HG03135 (cell line): ENCODE data around the gene PLPPR1.
"Not testable (repeated sequence)": the region's sequence is repeated elsewhere in the genome, so short reads cannot be mapped to it uniquely, and the experiment has no call there.

Source experiments
- ATAC-seq: cut with Tn5 transposase; IDR thresholded peaks from one replicate; pipeline ENCODE4 v1.9.1; 2021; ENCODE audit warnings: mild to moderate bottlenecking, moderate library complexity; ENCODE audit not compliant: unreplicated experiment

Gene PLPPR1

DNA sequence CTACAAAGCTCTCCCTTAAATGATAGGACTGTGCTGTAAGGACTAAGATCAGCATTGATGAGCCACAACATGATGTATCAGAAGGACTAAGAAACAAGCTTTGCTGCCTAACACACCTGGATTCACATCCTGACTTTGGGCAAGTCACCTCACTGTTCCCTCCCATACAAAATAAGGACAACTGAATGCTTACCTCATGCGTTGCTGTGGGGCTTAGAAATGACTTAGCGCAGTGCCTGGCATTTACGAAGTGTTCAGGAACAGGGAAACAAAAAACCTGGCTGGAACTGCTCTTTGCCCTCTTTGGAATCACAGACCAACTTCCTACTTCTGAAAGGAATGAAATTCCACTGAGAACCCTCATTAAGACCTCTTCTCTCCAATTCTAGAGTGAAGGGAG, 242.6 kb downstream of the PLPPR1 start:
- no peak for ATAC-seq

DNA sequence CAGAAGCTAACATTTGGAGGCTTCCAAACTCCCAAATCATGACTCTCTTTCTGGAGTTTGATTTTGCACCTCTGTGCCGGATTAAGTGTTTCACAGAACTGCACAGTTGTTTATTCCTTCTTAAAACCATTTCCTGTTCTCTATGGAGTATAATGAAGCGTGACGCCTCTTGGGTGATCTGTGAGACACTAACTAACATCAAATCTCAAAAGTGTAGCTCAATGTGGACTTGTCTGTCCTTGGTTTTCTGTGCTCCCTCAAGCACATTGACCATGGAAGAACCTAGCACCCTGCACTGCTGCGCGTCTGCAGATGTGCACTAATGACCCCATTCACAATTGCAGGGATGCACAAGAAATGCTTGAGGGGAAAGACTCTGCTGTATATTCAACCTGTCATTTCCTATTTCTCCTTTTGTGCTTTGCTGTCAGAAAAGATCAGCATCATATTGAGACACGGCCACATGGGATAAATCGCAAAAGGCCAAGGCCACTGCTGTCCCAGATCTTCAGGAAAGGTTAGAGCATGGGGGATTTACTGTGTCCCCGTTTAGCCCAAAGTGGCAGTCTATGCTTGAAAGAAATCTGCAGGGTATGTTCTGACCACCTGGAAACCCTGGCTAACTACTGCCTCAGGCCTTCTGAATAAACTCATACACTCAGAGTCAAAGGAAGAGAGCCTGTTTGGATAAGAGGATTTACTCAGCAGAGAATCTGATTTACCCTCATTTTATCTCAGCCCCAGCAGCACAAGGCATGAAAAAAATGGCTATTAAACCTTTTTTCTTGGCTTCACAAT, 246.6 kb downstream of the PLPPR1 start:
- ATAC-seq: no peak

DNA sequence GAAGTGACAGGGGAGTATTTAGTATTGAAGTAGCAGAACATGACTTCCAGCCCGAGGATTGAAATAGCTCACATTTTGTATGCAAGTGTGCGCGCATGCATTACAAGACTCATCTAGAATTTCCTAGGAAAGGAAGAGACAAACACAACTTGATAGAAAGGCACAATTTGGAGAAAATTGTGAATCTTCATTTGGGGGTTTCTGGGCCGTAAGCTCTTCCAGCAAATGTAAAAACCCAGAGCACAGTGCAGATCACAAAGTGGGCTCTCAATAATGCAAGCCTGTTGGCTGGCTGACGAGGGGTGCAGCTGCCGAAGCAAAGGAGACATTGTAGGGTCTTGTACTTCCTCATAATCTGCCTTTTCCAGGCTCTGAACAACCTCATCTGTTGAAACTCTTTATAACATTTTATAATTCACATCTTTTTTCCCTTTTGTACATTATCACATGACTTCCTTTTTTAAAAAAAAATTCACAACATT, 247.3 kb downstream of the PLPPR1 start:
- ATAC-seq: no peak

DNA sequence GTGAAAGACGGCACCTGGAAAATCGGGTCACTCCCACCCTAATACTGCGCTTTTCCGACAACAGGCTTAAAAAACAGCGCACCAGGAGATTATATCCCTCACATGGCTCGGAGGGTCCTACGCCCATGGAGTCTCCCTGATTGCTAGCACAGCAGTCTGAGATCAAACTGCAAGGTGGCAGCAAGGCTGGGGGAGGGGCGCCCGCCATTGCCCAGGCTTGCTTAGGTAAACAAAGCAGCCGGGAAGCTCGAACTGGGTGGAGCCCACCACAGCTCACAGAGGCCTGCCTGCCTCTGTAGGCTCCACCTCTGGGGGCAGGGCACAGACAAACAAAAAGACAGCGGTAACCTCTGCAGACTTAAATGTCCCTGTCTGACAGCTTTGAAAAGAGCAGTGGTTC, 262.5 kb downstream of the PLPPR1 start:
- ATAC-seq: not testable (repeated sequence)

DNA sequence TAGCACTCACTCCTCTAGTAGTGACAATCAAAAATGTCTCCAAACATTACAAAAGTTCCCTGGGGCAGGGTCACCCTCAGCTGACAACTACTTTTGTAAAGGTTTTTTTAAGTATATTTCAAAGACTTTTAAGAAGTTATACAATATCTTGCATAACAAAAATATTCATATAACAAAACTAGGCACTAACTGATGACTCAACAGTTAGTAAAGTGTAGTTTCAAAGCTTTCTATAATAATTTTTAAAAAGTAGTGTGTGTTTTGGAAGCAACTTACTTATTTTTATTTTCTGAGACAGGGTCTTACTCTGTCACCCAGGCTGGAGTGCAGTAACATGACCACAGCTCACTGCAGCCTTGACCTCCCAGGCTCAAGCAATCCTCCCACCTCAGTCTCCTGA, 271.4 kb downstream of the PLPPR1 start:
- ATAC-seq: no peak

DNA sequence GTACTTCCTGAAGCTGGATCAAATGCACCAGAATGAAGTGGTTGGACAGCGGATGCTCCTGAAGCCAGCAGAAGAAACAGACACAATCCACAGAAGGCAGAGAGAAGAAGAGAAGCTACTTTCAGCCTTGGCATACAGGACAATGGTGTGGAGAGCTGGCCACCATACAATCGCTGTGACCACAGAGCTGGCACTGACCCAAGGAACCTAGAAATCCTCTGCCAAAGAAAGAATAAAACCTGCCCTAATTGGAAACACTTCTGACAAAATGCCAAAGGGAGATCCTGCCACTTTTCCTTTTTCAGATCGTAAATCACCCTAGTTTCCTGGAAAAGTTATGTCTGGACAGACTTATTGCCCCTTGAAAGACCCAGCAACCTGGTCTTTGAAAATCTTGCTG, 278.5 kb downstream of the PLPPR1 start:
- no peak for ATAC-seq

DNA sequence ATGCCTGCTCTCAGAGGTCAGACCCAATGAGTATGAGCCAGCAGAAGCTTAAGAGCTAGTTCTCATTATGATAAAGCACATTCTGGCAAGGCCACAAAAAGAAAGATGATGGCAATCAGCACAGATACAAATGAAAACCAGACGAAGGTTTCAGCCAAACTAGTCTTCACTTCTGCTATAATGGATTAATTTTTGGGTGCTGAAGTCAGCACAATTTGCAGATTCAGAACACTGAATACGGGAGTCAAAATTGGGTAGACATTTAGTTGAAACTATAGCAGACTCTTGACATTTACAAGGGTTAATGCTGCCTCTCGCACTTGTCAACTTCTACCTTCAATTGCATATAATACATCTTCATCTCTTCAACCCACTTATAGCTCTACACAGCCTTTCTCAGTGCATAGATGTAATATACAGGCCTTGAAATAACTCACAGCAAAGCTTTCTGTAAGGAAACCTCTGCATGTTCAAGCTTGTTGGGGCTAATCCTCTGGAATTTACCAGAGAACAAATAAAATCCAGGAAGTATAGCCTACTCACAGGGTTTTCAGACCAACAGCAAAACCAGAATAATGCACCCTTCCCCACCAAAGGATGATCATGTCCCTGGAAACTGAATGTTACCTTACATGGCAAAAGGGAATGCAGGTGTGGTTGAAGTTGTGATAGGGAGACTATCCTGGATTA, 279.1 kb downstream of the PLPPR1 start:
- ATAC-seq: no peak

DNA sequence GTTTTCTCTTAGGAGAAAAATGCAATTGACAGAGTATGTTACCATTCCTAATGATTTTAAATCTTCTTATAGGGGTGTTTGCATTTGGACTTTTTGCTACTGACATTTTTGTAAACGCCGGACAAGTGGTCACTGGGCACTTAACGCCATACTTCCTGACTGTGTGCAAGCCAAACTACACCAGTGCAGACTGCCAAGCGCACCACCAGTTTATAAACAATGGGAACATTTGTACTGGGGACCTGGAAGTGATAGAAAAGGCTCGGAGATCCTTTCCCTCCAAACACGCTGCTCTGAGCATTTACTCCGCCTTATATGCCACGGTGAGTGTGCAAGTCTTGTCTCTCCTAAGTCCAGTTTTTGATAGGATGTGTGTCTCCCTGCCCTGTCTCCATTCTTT, 280.6 kb downstream of the PLPPR1 start:
- ATAC-seq: no peak

DNA sequence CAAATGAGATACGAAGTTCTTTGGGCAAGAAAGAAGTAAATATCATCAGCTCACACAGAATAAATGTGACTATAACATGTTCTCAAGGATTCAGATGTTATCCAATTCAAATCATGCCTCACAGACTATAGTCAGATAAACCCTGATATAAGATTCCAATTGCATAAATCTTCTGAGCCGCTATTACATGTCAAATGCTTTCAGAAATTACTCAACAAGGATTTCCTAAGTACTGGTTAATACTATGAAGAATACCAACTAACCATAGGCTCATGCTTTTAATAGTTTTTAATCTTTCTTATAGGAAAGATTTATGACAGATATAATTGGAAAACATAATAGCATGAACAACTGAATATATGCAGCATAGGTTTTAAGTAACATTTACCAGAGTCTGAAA, 282.7 kb downstream of the PLPPR1 start:
- no peak for ATAC-seq

DNA sequence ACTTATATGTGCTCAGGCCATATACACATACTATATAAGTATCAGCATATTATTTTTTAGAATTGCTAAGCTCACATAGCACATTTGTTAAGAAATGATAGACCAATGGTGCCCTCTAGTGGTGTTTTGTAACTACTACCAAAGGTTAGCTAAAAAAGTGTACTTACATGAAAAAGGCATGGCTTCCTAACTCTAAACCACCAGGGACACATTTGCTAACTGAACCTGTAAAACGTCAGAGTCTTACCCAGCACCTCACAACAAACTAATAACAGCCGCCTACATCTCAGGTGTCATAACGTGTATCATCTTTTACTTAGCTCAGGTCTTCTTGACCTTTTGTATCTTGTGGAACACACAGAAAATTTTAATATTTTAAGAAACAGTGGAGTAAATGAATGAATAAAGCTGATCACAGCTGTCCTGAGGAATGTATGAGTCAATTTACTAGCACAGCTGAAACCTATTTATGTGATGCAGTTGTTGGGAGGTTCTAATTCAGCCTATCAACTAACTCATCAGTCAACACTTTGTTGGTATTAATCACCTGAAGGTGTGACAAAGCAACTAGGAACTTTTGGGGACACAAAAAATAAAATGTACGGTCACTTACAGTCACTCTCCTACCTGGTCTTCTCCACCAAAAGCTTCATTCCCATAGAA, 283.4 kb downstream of the PLPPR1 start:
- peak; percentile 91 for ATAC-seq

DNA sequence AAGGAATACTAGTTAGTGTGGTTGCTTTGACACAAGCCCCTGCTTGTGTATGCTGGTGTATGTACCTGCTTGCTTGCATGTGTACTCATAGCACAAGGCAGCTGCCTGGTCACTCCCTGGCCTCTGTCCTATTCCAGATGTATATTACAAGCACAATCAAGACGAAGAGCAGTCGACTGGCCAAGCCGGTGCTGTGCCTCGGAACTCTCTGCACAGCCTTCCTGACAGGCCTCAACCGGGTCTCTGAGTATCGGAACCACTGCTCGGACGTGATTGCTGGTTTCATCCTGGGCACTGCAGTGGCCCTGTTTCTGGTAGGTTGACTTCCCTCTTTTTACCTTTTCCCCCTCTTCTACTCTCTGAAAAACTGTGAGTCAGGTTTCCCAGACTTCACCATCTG, 284.1 kb downstream of the PLPPR1 start:
- no peak for ATAC-seq

DNA sequence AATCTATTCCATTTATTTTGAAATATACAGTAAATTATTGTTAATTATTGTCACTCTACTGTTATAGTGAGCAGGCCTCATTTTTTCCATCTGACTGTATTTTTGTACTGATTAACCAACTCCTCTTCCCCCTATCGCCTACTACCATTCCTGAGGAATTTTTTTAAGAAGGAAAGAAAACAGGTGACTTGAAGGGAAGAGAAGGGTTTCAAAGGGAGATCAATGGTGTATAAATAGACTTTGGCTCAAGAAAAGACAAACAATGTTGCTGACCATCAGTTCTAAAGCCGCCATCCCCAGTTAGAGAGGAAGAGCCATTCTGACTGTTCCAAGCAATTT, 286.6 kb downstream of the PLPPR1 start:
- no peak for ATAC-seq

DNA sequence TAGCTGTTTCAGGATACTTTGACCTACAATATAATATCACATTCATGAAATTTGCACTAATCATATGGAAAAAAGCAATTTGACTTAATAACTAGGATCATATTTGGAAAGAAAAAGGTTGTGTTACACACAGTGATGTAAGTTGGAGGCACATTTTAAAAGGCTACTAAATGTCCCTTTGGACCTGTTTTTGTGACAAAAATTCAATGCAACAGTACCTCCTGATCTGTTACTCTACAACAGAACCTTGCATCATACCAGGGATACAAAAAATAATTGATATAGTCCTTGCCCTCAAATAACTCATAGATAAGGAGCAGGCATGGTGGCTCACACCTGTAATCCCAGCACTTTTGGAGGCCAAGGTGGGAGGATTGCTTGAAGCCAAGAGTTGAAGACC, 289.2 kb downstream of the PLPPR1 start:
- ATAC-seq: no peak

DNA sequence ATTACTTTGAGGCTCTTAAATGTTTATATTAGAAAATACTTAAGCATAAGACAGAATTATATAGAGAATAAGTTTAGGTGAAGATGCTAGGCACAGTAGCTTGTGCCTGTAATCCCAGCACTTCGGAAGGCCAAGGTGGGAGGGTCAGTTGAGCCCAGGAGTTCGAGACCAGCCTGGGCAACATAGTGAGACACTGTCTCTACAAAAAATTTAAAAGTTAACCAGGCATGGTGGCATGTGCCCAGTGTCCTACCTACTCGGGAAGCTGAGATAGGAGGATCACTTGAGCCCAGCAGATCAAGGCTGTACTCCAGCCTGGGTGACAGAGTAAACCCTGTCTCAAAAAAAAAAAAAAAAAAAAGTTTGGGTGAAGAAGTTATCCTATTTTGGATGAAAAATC, 294.6 kb downstream of the PLPPR1 start:
- ATAC-seq: no peak

DNA sequence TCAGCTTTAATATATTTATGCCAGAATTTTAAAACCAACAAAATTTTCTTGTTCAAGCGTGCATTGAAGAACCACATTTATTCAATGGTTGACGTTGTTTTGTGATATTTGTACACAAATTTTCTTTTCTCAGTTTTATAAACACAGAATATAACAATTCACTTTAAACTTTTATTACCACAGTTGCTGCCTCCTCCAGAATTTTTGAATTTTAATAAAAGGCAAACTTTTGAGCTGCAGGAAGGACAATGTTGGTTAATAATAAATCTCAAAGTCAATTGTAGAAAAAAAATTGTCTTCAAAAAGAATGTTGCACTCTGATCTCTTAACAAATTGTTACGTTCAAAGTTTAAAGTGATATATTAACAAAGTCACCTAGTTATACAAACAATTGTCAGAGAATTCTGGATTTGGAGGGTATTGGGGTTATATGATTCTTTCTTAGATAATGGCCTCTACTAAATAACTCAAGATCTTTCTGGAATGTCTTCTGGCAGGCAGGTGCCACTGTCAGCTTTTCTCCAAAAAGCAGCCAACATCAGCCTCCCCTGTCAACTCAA, 295.8 kb downstream of the PLPPR1 start:
- ATAC-seq: no peak

DNA sequence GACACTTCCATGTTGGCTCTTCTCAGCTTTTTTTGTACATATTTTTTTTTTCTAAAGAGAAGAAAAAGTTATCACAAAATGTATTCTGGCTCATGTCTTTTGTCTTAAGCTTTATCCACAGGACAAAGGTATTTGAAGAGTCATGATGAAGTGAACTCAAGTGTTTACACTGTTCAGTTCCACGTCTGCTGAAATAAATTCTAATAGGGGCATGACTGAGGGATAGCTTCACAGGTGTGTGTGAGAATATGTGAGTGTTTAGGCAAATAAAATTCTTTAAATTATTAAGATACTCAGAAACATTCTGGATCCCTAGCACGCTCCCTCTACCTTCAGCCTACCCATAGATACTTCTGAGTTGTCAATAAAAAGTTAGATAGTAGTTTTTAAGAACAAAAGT, 296.5 kb downstream of the PLPPR1 start:
- ATAC-seq: no peak

DNA sequence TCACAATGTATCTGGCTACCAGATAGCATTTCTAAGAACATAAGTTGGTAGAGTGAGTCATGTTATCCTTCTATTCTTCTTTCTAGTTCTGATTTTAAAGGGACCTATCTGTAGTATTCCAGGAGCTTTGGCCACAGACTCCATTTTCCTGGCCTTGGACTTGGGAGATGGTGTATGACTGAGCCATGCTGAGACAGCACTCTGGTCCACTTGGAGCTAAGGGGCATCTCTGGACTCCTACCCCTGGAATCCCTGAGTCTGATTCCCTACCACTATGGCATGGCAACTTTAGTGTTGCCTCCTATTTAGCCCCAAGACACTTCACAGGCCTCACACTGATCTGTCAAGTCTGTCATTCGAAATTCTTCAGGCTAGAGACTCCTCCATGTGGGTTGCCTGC, 297.5 kb downstream of the PLPPR1 start:
- no peak for ATAC-seq

DNA sequence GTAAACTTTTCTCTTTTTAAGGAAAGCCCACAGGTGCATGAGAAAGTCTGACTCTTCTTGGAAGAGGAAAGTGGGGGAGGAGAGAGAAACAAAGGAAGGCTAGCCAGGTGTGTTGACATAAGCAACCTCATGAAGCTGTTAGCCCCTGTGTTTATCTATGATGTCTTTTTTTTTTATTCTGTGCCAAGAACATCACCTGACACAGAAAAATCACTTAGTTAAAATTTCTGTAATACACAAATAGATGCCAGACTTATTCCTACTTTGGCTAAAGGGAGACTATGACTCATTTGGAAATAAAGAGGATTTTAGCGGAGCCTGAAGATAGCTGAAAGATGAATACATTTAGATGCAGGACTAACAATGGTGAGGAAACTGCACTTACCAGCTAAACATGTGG, 298.0 kb downstream of the PLPPR1 start:
- ATAC-seq: no peak

DNA sequence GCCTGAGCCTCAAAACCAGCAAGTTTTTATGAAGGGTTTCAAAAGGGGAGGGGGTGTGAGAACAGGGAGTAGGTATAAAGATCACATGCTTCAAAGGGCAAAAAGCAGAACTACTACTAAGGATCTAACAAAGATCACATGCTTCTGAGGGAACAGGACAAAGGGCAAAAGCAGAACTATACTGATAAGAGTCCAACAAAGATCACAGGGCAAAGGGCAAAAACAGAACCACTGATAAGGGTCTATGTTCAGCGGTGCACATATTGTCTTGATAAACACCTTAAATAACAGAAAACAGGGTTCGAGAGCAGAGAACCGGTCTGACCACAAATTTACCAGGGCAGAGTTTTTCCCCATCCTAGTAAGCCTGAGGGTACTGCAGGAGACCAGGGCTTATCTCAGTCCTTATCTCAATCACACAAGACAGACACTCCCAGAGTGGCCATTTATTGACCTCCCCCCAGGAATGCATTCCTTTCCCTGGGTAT, 298.9 kb downstream of the PLPPR1 start:
- ATAC-seq: not testable (repeated sequence)

DNA sequence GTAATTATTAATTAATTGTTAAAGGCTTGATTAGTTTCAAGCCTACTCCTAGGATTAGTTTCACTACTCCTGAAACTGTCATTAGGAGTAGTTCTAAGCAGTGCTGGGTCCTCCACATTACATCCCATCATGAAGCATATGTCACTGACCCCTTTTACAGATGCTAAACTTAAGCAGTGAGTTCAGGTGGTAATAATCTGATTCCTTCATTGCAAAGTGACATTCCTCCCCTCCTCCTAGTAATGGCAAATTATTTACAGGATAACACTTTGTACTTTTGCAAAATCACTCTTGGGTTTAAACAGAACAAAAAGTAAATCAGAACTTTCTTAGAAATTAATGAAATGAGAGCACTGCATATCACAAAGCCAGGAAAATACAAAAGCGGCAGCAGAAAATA, 303.8 kb downstream of the PLPPR1 start:
- ATAC-seq: no peak

DNA sequence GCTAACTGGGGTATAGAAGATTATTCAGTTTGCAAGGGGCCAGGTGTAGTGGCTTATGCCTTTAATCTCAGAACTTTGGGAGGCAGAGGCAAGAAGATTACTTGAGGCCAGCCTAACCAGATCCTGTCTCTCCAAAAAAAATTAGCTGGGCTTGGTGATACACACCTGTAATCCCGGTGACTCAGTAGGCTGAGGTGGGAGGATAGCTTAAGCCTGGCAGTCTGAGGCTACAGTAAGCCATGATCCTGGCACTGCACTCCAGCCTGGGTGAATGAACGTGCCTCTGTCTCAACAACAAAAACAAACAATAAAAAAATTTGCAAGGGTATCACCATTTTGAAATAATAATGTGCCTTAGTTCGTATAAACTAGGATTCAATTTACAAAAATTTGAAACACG, 305.0 kb downstream of the PLPPR1 start:
- ATAC-seq: no peak
